Effector CD8-positive, alpha-beta T cell (primary cell): ENCODE data around the gene PTCSC3.

Experiments
- DNase-seq: peaks from one replicate; lab custom pipeline; 2025; lab: John Stamatoyannopoulos, UW

The PTCSC3 gene

DNA sequence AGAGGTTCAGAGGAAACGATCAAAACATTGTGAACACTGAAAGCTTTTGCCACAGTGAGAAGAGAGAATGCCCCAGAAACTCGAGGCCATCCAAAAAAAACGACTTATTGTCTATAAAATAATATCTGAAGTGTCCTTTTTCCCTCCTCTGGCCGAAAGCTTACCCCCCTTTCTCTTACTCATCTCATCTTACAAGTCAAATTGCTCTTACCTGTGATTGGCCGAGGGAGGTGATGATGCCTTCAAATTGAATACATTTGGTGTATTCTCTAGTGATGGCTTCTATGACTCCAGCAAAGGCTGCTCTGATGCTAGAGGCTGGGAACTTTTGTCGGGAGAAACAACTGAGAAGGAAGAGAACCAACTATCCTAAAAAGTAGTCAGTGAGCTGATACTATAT lies 90.7 kb downstream of the PTCSC3 start:
- no peak for DNase-seq
